HepG2 (cell line): ENCODE results near the gene GOLT1A. TPM values are rescaled to one million over a fixed set of nuclear protein-coding genes. Genes with fewer than 3 reads are reported as not detected.

Experiments
- AKNA ChIP-seq: sonication (generic); formaldehyde crosslinking; IDR thresholded peaks from 2 replicates; pipeline ENCODE4 v1.4.0; 2020; ENCODE audit warnings: missing genetic modification reagents, borderline replicate concordance
- CEBPB ChIP-seq: IDR thresholded peaks from 2 replicates; pipeline ENCODE4 v1.6.1; 2011; ENCODE audit warnings: low read depth, low read length, improper control_type of control experiment, borderline replicate concordance
- CHD2 ChIP-seq: IDR thresholded peaks from 2 replicates; pipeline ENCODE4 v1.6.1; 2011; ENCODE audit warnings: low read depth, low read length, improper control_type of control experiment
- HMGXB4 ChIP-seq, 2 experiments: sonication (generic) in 1 of 2; formaldehyde crosslinking in 1 of 2; IDR thresholded peaks; 2 replicates each; pipeline versions ENCODE4 v1.4.0 to v1.6.1; 2018 to 2020; ENCODE audit warnings: missing genetic modification reagents in 2 of 2, borderline replicate concordance in 1 of 2, low read depth in 1 of 2, mild to moderate bottlenecking in 1 of 2, missing biosample characterization in 1 of 2
- HNRNPLL ChIP-seq: fragments of 200-400 bp; formaldehyde crosslinking; IDR thresholded peaks from 2 replicates; pipeline ENCODE4 v1.6.1; 2017; ENCODE audit warnings: mild to moderate bottlenecking, low read depth, low read length; ENCODE audit not compliant: poor library complexity, severe bottlenecking
- KAT8 ChIP-seq: IDR thresholded peaks from 2 replicates; pipeline ENCODE4 v1.6.1; 2016; ENCODE audit warnings: missing genetic modification reagents, missing compliant biosample characterization
- KMT2A ChIP-seq: sonication (generic); formaldehyde crosslinking; IDR thresholded peaks from 2 replicates; pipeline ENCODE4 v1.4.0; 2020; ENCODE audit warnings: missing genetic modification reagents
- PBX3 ChIP-seq: sonication (generic); formaldehyde crosslinking; IDR thresholded peaks from 2 replicates; pipeline ENCODE4 v1.8.1; 2023; ENCODE audit warnings: missing genetic modification reagents, inconsistent platforms, borderline replicate concordance
- RCOR2 ChIP-seq: IDR thresholded peaks from 2 replicates; pipeline ENCODE4 v1.6.1; 2016; ENCODE audit warnings: missing biosample characterization, missing genetic modification reagents
- SCMH1 ChIP-seq: sonication (generic); formaldehyde crosslinking; IDR thresholded peaks from 2 replicates; pipeline ENCODE4 v1.9.0; 2021; ENCODE audit warnings: missing genetic modification reagents, mild to moderate bottlenecking, borderline replicate concordance
- SRSF9 ChIP-seq: fragments of 200-400 bp; formaldehyde crosslinking; IDR thresholded peaks from 2 replicates; pipeline ENCODE4 v1.6.1; 2018; ENCODE audit warnings: borderline replicate concordance, mild to moderate bottlenecking, low read depth, low read length; ENCODE audit not compliant: insufficient read depth, poor library complexity, severe bottlenecking
- TAF15 ChIP-seq: fragments of 200-400 bp; formaldehyde crosslinking; IDR thresholded peaks from one replicate; pipeline ENCODE4 v1.6.1; 2018; ENCODE audit warnings: mild to moderate bottlenecking, low read depth, low read length; ENCODE audit not compliant: poor library complexity, severe bottlenecking
- ZFAT ChIP-seq: sonication (generic); formaldehyde crosslinking; conservative IDR thresholded peaks from 2 replicates; pipeline ENCODE4 v1.8.1; 2023; ENCODE audit warnings: missing genetic modification reagents, inconsistent platforms
- ZNF331 ChIP-seq: sonication (generic); formaldehyde crosslinking; IDR thresholded peaks from 2 replicates; pipeline ENCODE4 v1.4.0; 2020; ENCODE audit warnings: missing genetic modification reagents
- ZNF619 ChIP-seq: sonication (generic); formaldehyde crosslinking; IDR thresholded peaks from 2 replicates; pipeline ENCODE4 v1.4.0; 2020; ENCODE audit warnings: mild to moderate bottlenecking, missing genetic modification reagents
- ZNF891 ChIP-seq: sonication (generic); formaldehyde crosslinking; IDR thresholded peaks from 2 replicates; pipeline ENCODE4 v1.5.0; 2020; ENCODE audit warnings: mild to moderate bottlenecking, missing genetic modification reagents
- ZZZ3 ChIP-seq: sonication (generic); formaldehyde crosslinking; IDR thresholded peaks from 2 replicates; pipeline ENCODE4 v1.4.0; 2020; ENCODE audit warnings: missing genetic modification reagents, mild to moderate bottlenecking, borderline replicate concordance
- polyA plus RNA-seq, 8 experiments: library from polyadenylated mRNA; depleted of rRNA in 3 of 8; stranded (reverse) in 7 of 8; unstranded in 1 of 8; fragments of >200 nt; fragmentation: Illumina TruSeq in 4 of 8; extraction: Trizol in 4 of 8; gene quantifications; 2 replicates each; pipeline versions ENCODE4 v1.2.1 to v1.2.3, GENCODE V29; 2011 to 2016; ENCODE audit warnings: low read depth in 4 of 8, missing spikeins in 1 of 8, mixed read lengths in 1 of 8; ENCODE audit not compliant: insufficient read depth in 1 of 8
- total RNA-seq, 5 experiments: library from RNA; depleted of rRNA; stranded (reverse); fragments of >200 nt; fragmentation: Illumina TruSeq; extraction: Trizol; gene quantifications; 2 replicates each; pipeline ENCODE4 v1.2.3, GENCODE V29; 2016; ENCODE audit warnings: low read depth in 1 of 5
- TF ChIP-seq, protein P1 (sequence below): sonication (generic); formaldehyde crosslinking; conservative IDR thresholded peaks from 2 replicates; pipeline ENCODE4 v1.4.0; 2020; ENCODE audit warnings: missing genetic modification reagents

Gene GOLT1A
- total and polyA plus RNA-seq, 2 of the 13 experiments (the other 11 are each of a cell fraction or from before 2014, with no cell fraction given) = 25.8 to 28.0 TPM

DNA sequence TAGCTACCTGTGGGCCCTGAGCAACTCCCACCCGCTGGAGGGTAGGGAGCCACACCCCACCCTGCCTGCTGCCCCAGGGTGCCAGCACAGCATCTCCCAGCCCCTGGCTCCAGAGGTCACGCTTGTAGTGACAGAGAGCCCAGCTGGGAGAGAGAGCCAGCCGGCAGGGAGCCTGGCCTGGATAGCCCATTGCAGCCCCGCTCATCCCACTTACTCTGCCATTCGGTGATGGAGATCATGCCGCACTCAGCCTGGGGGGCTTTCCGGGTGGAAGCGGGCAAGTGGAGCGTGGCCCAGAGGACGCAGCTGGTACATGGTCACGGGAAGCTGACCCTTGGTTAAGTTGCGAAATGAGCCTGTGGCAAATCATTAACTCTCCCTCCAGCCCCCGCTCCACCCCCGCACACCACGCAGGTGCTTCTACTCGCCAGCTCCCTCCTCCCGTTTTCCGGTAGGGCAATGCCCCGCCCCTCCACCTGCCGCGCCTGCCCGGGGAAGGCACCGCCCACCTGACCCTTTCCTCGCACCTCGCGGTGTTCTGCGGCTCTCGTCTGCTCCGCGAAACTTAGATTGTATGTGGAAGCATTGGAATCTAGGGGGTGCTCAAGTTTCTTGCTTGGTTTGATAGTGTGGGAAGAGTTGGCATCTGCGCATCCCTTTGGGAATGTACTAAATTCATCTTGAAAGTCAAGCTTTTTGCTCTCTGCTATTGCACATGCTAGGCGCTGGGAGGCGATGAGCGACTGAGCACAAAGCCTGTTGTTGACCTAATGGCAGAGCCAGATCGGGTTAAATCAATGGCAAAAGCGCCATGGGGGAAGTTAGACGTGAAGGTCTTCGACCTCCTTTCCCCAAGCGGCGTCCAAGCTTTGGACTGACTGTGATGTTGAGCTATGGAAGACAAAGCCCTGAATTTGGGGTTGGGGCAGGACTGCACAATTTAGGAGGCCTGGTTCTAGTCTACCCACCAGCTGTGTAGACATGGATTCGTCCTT, at the start of gene GOLT1A (continued):
- TF ChIP-seq SRSF9 = no peak
- peak; percentile 53; the same call in 1 of the 2 replicates for TF ChIP-seq KMT2A (CRISPR knock-in tag)
- no peak for TF ChIP-seq AKNA (CRISPR knock-in tag)
- peak; percentile 82 for TF ChIP-seq HNRNPLL
- TF ChIP-seq SCMH1 = no peak
- peak; percentile 85 to 90 for TF ChIP-seq HMGXB4 (CRISPR knock-in tag; IDR thresholded peaks at IDR 0.05; ENCODE audit: borderline replicate concordance in 1 of 2, low read depth in 1 of 2)
- no peak for TF ChIP-seq TAF15
- peak; percentile 71; the same call in 1 of the 2 replicates for TF ChIP-seq ZNF331
- TF ChIP-seq CEBPB = peak; percentile 98
- peak; percentile 92 for TF ChIP-seq CHD2
- TF ChIP-seq RCOR2 = peak; percentile 41; the same call in 1 of the 2 replicates
- TF ChIP-seq ZFAT (CRISPR knock-in tag) = 0 out of 2 replicates have a peak, but pooled peaks have one; percentile 30
- TF ChIP-seq KAT8 (CRISPR knock-in tag) = peak; percentile 69
- TF ChIP-seq, protein P1, sequence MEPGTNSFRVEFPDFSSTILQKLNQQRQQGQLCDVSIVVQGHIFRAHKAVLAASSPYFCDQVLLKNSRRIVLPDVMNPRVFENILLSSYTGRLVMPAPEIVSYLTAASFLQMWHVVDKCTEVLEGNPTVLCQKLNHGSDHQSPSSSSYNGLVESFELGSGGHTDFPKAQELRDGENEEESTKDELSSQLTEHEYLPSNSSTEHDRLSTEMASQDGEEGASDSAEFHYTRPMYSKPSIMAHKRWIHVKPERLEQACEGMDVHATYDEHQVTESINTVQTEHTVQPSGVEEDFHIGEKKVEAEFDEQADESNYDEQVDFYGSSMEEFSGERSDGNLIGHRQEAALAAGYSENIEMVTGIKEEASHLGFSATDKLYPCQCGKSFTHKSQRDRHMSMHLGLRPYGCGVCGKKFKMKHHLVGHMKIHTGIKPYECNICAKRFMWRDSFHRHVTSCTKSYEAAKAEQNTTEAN (CRISPR knock-in tag) = peak; percentile 60
- peak; percentile 75 for TF ChIP-seq ZNF891 (CRISPR knock-in tag)
- TF ChIP-seq ZZZ3 (CRISPR knock-in tag) = peak; percentile 20; the same call in 1 of the 2 replicates
- no peak for TF ChIP-seq PBX3 (CRISPR knock-in tag)
- TF ChIP-seq ZNF619 = no peak
